ENCODE results near the gene PLXND1.

PLXND1 gene

GRCh38 chr3:129622226-129622874 lies 15.9 kb upstream of the PLXND1 start:
- TF ChIP-seq CTCF (IDR thresholded peaks at IDR 0.05; ENCODE audit: low read depth, low read length), result no peak
- DNase-seq (ENCODE audit: low read depth in 2 of 2), result no peak
- no peak overlapping the region for H3K4me3 ChIP-seq (replicated peaks in 1 of 2; ENCODE audit: low read depth in 2 of 2, low read length in 2 of 2)

DNA sequence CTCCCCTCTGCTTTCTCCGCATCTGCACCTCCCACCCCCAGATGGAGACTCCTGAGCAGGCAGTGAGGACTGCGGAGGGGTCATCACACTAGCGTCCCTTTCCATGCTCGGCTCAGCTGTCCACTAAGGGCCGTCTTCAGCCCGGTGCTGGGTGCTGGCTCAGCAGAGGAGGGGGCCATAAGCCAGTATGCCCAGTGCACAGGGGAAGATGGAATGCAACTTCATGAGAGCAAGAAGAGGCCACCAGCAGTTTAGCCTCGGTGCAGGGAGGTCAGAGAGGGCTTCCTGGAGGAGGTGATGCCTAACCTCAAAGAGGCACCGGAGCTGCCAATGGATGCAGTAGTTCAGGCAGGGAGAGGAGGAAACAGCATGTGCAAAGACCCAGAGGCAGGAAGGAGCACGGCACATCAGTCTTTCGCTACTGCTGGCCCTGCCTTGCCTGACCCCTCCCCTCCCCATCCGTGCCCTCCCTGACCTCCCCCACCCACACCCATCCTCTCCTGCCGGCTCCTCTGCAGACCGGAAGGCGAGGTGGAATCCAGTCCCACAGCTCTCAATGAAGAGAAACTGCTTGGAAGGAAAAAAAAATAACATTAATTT lies 15.2 kb upstream of the PLXND1 start:
- no peak for TF ChIP-seq CTCF (IDR thresholded peaks at IDR 0.05; ENCODE audit: low read depth, low read length)
- no peak overlapping the region for H3K4me3 ChIP-seq (replicated peaks in 1 of 2; ENCODE audit: low read depth in 2 of 2, low read length in 2 of 2)
- peak in 1 of 2 donors; percentile 41 for DNase-seq (ENCODE audit: low read depth in 2 of 2)

DNA sequence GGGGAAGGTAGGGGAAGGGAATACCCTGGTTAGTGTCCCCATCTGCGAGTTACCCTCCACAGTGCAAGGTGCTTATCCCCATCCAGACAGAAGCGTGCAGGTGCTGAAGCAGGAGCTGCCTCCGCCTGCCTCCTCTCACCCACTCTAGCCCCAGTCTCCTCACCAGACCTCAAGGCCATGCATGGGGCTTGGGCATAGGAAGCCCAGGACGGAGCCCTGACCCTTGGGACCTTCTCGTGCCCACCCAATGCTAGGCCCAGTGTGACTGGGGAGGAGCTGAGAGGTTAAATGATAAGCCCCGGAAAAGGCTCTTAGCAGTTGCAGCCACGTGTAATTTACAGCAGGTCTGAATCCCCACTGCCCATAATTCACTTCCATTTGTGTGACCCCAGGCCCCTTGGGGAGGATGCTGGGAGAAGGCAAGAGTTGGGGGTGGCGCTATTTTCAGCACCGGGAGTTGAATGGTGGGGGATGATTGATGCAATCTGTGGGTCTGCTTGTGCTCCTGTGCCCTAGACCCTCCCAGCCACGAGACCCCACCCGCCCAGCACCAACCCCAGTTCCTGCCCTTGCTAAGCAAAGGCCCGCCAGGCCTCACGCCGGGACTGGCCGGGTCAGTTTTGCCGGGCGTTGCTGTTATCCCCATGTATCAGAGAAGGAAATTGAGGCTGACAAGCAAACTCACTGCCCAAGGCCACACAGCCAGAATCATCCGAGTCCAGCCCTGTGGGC lies 14.5 kb upstream of the PLXND1 start:
- no peak for DNase-seq (ENCODE audit: low read depth in 2 of 2)
- no peak overlapping the region for H3K4me3 ChIP-seq (replicated peaks in 1 of 2; ENCODE audit: low read depth in 2 of 2, low read length in 2 of 2)
- no peak for TF ChIP-seq CTCF (IDR thresholded peaks at IDR 0.05; ENCODE audit: low read depth, low read length)

GRCh38 chr3:129619726-129620162 lies 13.3 kb upstream of the PLXND1 start:
- no peak for TF ChIP-seq CTCF (IDR thresholded peaks at IDR 0.05; ENCODE audit: low read depth, low read length)
- no peak for DNase-seq (ENCODE audit: low read depth in 2 of 2)
- H3K4me3 ChIP-seq (replicated peaks in 1 of 2; ENCODE audit: low read depth in 2 of 2, low read length in 2 of 2), result no peak overlapping the region

GRCh38 chr3:129618901-129619671 lies 12.6 kb upstream of the PLXND1 start:
- no peak overlapping the region for H3K4me3 ChIP-seq (replicated peaks in 1 of 2; ENCODE audit: low read depth in 2 of 2, low read length in 2 of 2)
- no peak for TF ChIP-seq CTCF (IDR thresholded peaks at IDR 0.05; ENCODE audit: low read depth, low read length)
- DNase-seq (ENCODE audit: low read depth in 2 of 2), result no peak

DNA sequence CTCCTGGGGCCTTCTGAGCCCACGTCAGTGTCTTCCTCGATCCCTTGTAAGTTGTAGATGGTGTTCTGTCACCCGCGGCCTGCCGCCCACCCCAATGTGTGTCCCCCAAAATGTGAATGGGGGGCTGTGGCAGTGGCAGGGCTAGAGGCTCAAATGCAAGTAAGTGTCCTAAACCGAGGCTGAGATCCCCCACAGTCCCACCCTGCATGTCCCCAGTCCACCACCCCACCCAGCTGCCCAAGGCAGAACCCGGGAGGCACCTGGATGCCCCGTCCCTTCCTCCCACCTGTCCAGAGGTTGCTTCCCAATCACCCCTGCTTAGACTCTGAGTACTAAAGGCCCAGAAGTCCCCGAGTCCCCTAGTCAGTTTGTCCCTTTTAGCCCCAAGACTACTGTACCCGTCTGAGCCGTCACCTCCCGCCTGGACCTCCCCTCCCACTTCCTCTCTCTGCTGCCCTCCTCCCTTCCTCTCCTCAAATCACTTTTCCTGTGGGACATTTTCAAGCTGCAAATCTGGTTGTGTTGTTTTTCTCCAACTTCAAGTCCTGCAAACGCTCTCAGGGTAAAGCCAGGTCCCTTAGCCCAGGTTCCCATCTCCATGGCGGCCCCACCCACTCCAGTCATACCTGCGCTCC lies 11.8 kb upstream of the PLXND1 start:
- no peak for TF ChIP-seq CTCF (IDR thresholded peaks at IDR 0.05; ENCODE audit: low read depth, low read length)
- no peak overlapping the region for H3K4me3 ChIP-seq (replicated peaks in 1 of 2; ENCODE audit: low read depth in 2 of 2, low read length in 2 of 2)

More for the DNA sequence above, 11.8 kb upstream of the PLXND1 start:
- DNase-seq (ENCODE audit: low read depth in 2 of 2), result no peak
